Measurements from ENCODE around the gene SIPA1L3.

DNA sequence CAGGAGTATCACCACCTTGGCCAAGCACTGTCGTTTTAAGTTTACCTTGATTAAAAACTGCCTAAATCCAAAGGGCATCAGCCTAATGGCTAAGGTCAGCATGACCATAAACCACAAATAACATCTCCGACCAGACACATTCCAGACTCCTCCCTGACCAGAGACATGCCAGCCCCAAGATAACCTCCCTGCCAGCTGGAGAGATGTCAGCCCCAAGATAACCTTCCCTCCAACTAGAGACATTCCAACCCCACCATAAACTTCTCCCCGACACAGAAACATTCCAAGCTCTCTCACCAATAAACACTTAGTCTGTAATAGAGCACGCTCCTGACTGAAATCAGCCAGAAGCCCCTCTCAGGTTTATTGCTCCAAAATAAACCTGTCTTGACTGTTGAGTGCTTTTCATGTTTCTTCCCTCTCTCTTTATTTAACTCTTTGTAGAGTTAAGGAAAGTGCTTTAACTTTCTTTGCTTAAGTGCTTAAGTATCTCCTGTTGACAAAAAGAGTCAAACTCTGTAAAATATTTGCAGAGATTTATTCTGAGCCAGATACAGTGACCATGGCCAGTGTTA, 37.2 kb upstream of the SIPA1L3 start:
- TF ChIP-seq, protein P1, sequence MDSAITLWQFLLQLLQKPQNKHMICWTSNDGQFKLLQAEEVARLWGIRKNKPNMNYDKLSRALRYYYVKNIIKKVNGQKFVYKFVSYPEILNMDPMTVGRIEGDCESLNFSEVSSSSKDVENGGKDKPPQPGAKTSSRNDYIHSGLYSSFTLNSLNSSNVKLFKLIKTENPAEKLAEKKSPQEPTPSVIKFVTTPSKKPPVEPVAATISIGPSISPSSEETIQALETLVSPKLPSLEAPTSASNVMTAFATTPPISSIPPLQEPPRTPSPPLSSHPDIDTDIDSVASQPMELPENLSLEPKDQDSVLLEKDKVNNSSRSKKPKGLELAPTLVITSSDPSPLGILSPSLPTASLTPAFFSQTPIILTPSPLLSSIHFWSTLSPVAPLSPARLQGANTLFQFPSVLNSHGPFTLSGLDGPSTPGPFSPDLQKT (IDR thresholded peaks at IDR 0.05; ENCODE audit: borderline replicate concordance, low read depth, low read length) = no peak
- TF ChIP-seq ZNF416 (tag by site-specific recombination; IDR thresholded peaks at IDR 0.05) (no peak), ZNF274 (IDR thresholded peaks at IDR 0.05; ENCODE audit: low read length) (no peak), ZNF274 (tag by site-specific recombination; IDR thresholded peaks at IDR 0.05; ENCODE audit: borderline replicate concordance) (no peak), RBAK (tag by site-specific recombination; IDR thresholded peaks at IDR 0.05) (no peak), BCL11A (tag by site-specific recombination; IDR thresholded peaks at IDR 0.05; ENCODE audit: low read depth) (no peak), ZNF843 (tag by site-specific recombination; IDR thresholded peaks at IDR 0.05) (no peak), ZNF24 (tag by site-specific recombination; IDR thresholded peaks at IDR 0.05) (no peak), ZNF549 (tag by site-specific recombination; IDR thresholded peaks at IDR 0.05) (no peak)
- TF ChIP-seq, protein P2, sequence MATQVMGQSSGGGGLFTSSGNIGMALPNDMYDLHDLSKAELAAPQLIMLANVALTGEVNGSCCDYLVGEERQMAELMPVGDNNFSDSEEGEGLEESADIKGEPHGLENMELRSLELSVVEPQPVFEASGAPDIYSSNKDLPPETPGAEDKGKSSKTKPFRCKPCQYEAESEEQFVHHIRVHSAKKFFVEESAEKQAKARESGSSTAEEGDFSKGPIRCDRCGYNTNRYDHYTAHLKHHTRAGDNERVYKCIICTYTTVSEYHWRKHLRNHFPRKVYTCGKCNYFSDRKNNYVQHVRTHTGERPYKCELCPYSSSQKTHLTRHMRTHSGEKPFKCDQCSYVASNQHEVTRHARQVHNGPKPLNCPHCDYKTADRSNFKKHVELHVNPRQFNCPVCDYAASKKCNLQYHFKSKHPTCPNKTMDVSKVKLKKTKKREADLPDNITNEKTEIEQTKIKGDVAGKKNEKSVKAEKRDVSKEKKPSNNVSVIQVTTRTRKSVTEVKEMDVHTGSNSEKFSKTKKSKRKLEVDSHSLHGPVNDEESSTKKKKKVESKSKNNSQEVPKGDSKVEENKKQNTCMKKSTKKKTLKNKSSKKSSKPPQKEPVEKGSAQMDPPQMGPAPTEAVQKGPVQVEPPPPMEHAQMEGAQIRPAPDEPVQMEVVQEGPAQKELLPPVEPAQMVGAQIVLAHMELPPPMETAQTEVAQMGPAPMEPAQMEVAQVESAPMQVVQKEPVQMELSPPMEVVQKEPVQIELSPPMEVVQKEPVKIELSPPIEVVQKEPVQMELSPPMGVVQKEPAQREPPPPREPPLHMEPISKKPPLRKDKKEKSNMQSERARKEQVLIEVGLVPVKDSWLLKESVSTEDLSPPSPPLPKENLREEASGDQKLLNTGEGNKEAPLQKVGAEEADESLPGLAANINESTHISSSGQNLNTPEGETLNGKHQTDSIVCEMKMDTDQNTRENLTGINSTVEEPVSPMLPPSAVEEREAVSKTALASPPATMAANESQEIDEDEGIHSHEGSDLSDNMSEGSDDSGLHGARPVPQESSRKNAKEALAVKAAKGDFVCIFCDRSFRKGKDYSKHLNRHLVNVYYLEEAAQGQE (tag by site-specific recombination; IDR thresholded peaks at IDR 0.05) = no peak
- TF ChIP-seq, protein P3, sequence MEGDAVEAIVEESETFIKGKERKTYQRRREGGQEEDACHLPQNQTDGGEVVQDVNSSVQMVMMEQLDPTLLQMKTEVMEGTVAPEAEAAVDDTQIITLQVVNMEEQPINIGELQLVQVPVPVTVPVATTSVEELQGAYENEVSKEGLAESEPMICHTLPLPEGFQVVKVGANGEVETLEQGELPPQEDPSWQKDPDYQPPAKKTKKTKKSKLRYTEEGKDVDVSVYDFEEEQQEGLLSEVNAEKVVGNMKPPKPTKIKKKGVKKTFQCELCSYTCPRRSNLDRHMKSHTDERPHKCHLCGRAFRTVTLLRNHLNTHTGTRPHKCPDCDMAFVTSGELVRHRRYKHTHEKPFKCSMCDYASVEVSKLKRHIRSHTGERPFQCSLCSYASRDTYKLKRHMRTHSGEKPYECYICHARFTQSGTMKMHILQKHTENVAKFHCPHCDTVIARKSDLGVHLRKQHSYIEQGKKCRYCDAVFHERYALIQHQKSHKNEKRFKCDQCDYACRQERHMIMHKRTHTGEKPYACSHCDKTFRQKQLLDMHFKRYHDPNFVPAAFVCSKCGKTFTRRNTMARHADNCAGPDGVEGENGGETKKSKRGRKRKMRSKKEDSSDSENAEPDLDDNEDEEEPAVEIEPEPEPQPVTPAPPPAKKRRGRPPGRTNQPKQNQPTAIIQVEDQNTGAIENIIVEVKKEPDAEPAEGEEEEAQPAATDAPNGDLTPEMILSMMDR (tag by site-specific recombination; IDR thresholded peaks at IDR 0.05) = no peak
- TF ChIP-seq, protein P4, sequence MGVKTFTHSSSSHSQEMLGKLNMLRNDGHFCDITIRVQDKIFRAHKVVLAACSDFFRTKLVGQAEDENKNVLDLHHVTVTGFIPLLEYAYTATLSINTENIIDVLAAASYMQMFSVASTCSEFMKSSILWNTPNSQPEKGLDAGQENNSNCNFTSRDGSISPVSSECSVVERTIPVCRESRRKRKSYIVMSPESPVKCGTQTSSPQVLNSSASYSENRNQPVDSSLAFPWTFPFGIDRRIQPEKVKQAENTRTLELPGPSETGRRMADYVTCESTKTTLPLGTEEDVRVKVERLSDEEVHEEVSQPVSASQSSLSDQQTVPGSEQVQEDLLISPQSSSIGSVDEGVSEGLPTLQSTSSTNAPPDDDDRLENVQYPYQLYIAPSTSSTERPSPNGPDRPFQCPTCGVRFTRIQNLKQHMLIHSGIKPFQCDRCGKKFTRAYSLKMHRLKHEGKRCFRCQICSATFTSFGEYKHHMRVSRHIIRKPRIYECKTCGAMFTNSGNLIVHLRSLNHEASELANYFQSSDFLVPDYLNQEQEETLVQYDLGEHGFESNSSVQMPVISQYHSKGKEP (tag by site-specific recombination; IDR thresholded peaks at IDR 0.05) = no peak
- TF ChIP-seq, protein P5, sequence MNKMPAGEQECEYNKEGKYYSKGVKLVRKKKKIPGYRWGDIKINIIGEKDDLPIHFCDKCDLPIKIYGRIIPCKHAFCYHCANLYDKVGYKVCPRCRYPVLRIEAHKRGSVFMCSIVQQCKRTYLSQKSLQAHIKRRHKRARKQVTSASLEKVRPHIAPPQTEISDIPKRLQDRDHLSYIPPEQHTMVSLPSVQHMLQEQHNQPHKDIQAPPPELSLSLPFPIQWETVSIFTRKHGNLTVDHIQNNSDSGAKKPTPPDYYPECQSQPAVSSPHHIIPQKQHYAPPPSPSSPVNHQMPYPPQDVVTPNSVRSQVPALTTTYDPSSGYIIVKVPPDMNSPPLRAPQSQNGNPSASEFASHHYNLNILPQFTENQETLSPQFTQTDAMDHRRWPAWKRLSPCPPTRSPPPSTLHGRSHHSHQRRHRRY (tag by site-specific recombination; IDR thresholded peaks at IDR 0.05) = no peak
- TF ChIP-seq, protein P6, sequence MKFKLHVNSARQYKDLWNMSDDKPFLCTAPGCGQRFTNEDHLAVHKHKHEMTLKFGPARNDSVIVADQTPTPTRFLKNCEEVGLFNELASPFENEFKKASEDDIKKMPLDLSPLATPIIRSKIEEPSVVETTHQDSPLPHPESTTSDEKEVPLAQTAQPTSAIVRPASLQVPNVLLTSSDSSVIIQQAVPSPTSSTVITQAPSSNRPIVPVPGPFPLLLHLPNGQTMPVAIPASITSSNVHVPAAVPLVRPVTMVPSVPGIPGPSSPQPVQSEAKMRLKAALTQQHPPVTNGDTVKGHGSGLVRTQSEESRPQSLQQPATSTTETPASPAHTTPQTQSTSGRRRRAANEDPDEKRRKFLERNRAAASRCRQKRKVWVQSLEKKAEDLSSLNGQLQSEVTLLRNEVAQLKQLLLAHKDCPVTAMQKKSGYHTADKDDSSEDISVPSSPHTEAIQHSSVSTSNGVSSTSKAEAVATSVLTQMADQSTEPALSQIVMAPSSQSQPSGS (tag by site-specific recombination; IDR thresholded peaks at IDR 0.05; ENCODE audit: low read depth) = no peak
